ENCODE data around the gene ARID1A. TPM values are rescaled to one million over a fixed set of nuclear protein-coding genes. Genes with fewer than 3 reads are reported as not detected.

Gene ARID1A
- total and polyA plus RNA-seq, 12 donors = 14.5 to 62.5 (median 43.5) TPM

DNA sequence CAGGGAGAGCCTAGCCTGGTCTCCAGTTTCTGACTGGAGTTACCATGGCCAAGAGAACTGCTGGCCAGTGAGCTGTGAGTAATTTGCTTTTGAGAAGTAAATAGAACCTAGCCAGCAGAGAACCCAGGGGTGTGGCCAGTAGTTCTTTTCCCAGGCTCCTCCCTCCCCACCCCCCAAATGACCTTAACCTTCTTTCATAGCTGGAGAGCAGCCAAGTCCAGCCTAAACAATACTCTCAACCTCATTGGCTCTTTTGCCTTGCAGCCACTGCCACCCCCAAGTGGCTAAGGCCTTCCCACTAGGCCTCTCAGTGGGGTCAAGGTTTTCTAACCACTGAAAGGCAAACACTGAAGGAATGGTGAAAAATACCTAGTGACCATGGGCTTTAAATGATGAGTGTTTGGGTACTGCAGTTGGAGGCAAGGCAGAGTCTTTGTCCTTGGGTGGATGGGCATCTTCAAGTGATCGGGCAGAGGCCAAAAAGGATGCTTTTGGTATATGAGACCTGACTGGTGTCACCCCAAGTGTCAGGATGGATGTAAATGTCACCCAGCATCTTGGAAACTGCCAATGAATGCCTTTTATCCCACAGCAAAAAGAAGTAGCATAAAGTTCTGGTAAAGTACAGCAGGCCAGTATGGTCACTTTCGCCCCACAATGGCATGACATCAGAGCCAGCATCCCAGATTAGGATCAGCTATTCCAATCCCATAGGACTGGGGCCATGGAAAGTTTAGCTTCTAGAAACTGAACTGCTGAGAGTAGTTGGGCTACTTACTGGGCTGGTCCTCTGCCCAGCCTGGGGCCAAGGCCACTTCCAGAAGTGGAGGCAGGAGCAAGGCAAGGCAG is 88.4 kb downstream of the ARID1A start:
- peak; percentile 12 to 64 (median 44) for ATAC-seq
- H3K27me3 ChIP-seq = no peaks in the 10 kb centered on the region
- H3K9me3 ChIP-seq = no peaks in the 10 kb centered on the region
- TF ChIP-seq, protein P1, sequence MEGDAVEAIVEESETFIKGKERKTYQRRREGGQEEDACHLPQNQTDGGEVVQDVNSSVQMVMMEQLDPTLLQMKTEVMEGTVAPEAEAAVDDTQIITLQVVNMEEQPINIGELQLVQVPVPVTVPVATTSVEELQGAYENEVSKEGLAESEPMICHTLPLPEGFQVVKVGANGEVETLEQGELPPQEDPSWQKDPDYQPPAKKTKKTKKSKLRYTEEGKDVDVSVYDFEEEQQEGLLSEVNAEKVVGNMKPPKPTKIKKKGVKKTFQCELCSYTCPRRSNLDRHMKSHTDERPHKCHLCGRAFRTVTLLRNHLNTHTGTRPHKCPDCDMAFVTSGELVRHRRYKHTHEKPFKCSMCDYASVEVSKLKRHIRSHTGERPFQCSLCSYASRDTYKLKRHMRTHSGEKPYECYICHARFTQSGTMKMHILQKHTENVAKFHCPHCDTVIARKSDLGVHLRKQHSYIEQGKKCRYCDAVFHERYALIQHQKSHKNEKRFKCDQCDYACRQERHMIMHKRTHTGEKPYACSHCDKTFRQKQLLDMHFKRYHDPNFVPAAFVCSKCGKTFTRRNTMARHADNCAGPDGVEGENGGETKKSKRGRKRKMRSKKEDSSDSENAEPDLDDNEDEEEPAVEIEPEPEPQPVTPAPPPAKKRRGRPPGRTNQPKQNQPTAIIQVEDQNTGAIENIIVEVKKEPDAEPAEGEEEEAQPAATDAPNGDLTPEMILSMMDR (IDR thresholded peaks at IDR 0.05) = peak in 3 of 9 donors; percentile 24 to 42 (median 33)
- DNase-seq = peak; percentile 51 to 89
- peak overlapping the region in 9 of 10 donors; percentile 72 to 100 (median 99) for H3K27ac ChIP-seq
- peaks cover 0 to 40% (median 13%) of the 10 kb centered on the region in 9 donors for H3K36me3 ChIP-seq
- H3K4me1 ChIP-seq = peaks cover 25 to 82% (median 64%) of the 10 kb centered on the region in 9 donors
- WGBS, 2 donors = 85 to 91% methylated on average over 2 of the region's 2 CpGs
- intact Hi-C loops (cut with DNase I) = loop anchor here in 4 of 10 donors (2.0 to 10.0 kb wide), 4 partner anchors 39 to 89 kb away; partner anchors contain the start of gene ARID1A (in 1 of the 4)
- H3K4me3 ChIP-seq = no peak overlapping the region

DNA sequence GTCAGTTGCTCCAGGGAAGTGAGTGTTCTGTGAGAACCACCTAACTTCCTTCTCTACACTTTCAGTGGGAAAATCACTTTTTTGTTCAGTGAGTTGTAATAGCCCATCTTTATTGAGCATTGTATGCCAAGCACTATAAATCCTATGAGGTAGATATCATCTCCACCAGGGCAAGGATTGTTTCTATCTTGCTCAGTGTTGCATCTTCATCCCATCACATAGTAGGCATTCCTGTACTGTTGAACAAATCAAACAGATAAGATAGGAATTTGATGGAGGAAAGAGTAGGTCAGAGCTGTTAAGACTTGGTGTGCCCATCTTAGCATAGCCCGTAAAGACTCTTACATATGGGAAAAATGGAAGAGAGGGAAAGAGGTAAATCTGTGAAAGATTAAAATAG is 89.1 kb downstream of the ARID1A start:
- no peak for ATAC-seq
- peaks cover 25 to 89% (median 70%) of the 10 kb centered on the region in 9 donors for H3K4me1 ChIP-seq

DNA sequence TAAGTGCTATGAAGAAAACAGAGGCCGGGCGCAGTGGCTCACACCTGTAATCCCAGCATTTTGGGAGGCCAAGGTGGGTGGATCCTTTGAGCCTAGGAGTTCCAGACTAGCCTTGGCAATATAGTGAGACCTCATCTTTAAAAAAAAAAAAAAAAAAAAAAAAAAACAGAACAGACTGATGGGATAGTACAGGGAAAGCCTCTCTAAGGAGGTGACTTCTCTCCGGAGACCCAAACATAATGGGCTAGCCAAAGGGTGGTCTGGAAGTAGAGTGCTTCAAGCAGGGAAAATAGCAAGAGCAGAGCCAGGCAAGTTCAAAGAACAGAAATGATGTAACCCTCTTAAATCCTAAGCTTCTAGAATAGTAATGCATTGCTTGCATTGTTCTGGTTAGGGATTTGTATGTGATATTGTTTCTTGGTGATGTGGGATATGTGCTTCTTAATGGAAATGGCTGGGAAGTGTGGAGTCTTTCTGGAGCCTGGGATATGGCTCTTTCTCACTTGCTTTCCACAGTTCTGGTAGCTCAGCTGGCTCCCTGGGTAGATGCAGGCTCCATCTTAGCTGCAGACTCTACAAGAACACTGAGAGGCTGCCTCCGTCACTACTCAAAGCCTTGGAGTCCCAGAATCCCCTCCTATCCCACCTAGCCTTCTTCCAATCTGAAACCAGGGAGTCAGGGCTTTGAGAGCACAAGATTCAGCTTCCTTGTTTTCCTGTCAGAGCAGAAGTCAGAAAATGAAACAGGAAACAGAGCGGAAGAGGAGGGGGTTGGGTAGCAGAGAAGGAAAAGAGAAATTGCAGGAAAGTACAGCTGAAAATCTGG is 90.0 kb downstream of the ARID1A start:
- Histone ChIP-seq H3K27ac (peak overlapping the region; percentile 97 to 100 (median 99)), H3K27me3 (no peaks in the 10 kb centered on the region), H3K4me3 (peak overlapping the region in 4 of 10 donors; percentile 12 to 82 (median 48)), H3K4me1 (peaks cover 25 to 91% (median 80%) of the 10 kb centered on the region in 9 donors), H3K9me3 (no peaks in the 10 kb centered on the region), H3K36me3 (peaks cover 0 to 24% (median 0%) of the 10 kb centered on the region in 9 donors)
- WGBS, 2 donors = 63 to 78% methylated on average over 5 of the region's 5 CpGs
- peak in 1 of 2 donors; percentile 51 for DNase-seq
- intact Hi-C loops (cut with DNase I) = loop anchor here in 6 of 10 donors (2.0 to 10.0 kb wide), 7 partner anchors 34 to 109 kb away; partner anchors contain the start of gene ARID1A (in 1 of the 6)
- TF ChIP-seq, protein P1 (IDR thresholded peaks at IDR 0.05) = no peak
- no peak for ATAC-seq

More for the DNA sequence above, 89.1 kb downstream of the ARID1A start:
- Histone ChIP-seq H3K4me3 (no peak overlapping the region), H3K27me3 (no peaks in the 10 kb centered on the region), H3K36me3 (peaks cover 0 to 34% (median 7%) of the 10 kb centered on the region in 9 donors), H3K27ac (peak overlapping the region in 9 of 10 donors; percentile 72 to 100 (median 99)), H3K9me3 (no peaks in the 10 kb centered on the region)
- TF ChIP-seq, protein P1 (IDR thresholded peaks at IDR 0.05) = no peak
- intact Hi-C loops (cut with DNase I) = loop anchor here in 6 of 10 donors (2.0 to 10.0 kb wide), 6 partner anchors 33 to 108 kb away; partner anchors contain the start of gene ARID1A (in 1 of the 6)
- WGBS, 2 donors = 95 to 97% methylated on average over 1 of the region's 1 CpG
- DNase-seq = no peak

Data from heart right ventricle (tissue), 16 donors.